Memory B cell (primary cell): ENCODE measurements around the gene IGFL2.
"Not testable (repeated sequence)": the region's sequence is repeated elsewhere in the genome, so short reads cannot be mapped to it uniquely, and the experiment has no call there.

Experiments used
- ATAC-seq: fragments of 150-1000 bp; cut with Tn5 transposase; 2 replicates; pipeline ENCODE4 v1.10.0; 2021; ENCODE audit warnings: low read depth, mild to moderate bottlenecking, moderate library complexity
- DNase-seq, 2 donors: peaks; one replicate each; pipeline ENCODE4 v3.0.0; 2022; ENCODE audit warnings: low spot score in 2 of 2
- H3K27ac Mint-ChIP-seq: one replicate; pipeline ENCODE4 v1.8.0; 2022; ENCODE audit warnings: mild to moderate bottlenecking, moderate library complexity, mixed read lengths
- H3K27me3 Mint-ChIP-seq: one replicate; pipeline ENCODE4 v1.8.0; 2022; ENCODE audit warnings: mixed read lengths
- H3K36me3 Mint-ChIP-seq: one replicate; pipeline ENCODE4 v1.8.0; 2022; ENCODE audit warnings: mild to moderate bottlenecking, mixed read lengths
- H3K4me1 Mint-ChIP-seq: one replicate; pipeline ENCODE4 v1.8.0; 2022; ENCODE audit warnings: mixed read lengths
- H3K4me3 Mint-ChIP-seq: one replicate; pipeline ENCODE4 v1.8.0; 2022; ENCODE audit warnings: mild to moderate bottlenecking, moderate library complexity, mixed read lengths
- H3K9me3 Mint-ChIP-seq: one replicate; pipeline ENCODE4 v1.8.0; 2022; ENCODE audit warnings: mixed read lengths

Gene IGFL2

DNA sequence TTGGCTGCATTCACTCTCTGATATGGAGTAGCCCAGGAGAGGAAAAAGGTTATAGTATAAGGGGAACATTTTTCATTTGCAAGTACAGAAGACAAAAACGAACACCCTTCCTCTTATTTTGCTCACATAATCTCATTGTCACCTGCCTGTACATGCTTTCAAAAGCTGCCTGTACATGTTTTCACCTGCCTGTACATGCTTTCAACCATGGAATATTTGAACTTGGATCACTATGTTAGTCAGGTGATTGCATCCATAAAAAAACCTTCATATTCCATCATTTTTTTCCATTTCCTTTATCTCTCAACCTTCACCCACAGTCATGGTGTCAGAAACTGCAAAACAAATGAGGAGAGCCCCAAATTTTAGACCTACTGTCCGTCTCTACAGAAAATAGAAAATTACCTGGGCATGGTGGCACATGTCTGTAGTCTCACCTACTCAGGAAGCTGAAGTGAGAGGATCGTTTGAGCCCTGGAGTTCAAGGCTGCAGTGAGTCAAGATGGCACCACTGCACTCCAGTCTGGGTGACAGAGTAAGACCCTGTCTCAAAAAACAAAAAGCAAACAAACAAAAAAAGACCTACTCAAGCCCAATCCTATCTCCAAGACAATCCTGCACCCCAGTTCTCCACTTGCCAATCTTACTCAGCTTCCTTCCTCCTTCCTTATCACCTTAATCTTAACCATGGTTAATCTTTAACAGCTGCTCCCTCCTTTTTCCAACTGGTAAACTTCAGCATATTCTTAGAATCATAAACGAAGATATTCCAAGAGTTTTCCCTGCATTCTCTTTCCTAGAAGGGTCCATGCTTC lies 11.6 kb downstream of the IGFL2 start:
- Mint-ChIP-seq H3K9me3 (peaks cover 21% of the 10 kb centered on the region), H3K4me1 (no peaks in the 10 kb centered on the region), H3K27me3 (peaks cover 20% of the 10 kb centered on the region), H3K36me3 (peaks cover 4% of the 10 kb centered on the region), H3K4me3 (no peak overlapping the region), H3K27ac (no peak overlapping the region)
- ATAC-seq: no peak
- no peak for DNase-seq

DNA sequence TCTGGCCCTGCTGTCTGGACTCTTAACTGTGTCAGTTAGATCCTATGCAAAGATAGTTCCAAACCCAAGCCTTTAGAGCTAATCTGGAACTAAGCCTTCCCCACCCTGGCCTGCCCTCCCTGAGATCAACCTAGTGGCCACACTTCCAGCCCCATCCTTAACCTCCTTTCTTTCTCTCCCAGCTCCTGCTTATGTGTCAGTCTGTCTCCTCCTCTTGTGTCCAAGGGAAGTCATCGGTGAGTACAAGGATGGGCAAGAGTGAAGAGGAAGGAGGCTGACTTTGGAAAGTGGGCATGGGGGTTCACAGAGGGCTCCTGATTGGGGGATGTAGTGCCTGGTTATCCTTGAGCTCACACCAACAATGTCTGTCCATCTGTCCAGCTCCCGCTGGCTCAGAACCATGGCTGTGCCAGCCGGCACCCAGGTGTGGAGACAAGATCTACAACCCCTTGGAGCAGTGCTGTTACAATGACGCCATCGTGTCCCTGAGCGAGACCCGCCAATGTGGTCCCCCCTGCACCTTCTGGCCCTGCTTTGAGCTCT lies 12.3 kb downstream of the IGFL2 start:
- Mint-ChIP-seq H3K27ac (no peak overlapping the region), H3K4me3 (no peak overlapping the region), H3K9me3 (peaks cover 21% of the 10 kb centered on the region), H3K4me1 (no peaks in the 10 kb centered on the region), H3K27me3 (peaks cover 20% of the 10 kb centered on the region), H3K36me3 (peaks cover 4% of the 10 kb centered on the region)
- DNase-seq: no peak
- ATAC-seq: no peak

DNA sequence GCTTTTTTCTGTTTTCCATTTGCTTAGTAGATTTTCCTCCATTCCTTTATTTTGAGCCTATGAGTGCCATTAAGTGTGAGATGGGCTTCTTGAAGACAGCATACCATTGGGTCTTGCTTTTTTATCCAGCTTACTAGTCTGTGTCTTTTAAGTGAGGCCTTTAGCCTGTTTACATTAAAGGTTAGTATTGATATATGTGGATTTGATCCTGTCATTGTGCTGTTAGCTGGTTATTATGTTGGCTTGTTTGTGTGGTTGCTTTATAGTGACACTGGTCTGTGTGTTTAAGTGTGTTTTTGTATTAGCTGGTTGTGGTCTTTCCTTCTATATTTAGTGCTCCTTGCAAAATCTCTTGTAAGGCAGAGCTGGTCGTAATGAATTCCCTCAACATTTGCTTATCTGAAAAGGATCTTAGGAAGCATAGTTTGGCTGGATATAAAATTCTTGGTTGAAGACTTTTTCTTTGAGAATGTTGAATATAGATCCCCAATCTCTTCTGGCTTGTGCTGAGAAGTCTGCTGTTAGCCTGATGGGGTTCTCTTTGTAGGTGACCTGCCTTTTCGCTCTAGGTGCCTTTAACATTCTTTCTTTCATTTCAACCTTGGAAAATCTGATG lies 13.7 kb downstream of the IGFL2 start:
- not testable (repeated sequence) for H3K4me3 Mint-ChIP-seq, ATAC-seq, H3K27ac Mint-ChIP-seq, H3K4me1 Mint-ChIP-seq, DNase-seq, H3K36me3 Mint-ChIP-seq
- H3K9me3 Mint-ChIP-seq: peaks cover 21% of the 10 kb centered on the region
- H3K27me3 Mint-ChIP-seq: peaks cover 18% of the 10 kb centered on the region

DNA sequence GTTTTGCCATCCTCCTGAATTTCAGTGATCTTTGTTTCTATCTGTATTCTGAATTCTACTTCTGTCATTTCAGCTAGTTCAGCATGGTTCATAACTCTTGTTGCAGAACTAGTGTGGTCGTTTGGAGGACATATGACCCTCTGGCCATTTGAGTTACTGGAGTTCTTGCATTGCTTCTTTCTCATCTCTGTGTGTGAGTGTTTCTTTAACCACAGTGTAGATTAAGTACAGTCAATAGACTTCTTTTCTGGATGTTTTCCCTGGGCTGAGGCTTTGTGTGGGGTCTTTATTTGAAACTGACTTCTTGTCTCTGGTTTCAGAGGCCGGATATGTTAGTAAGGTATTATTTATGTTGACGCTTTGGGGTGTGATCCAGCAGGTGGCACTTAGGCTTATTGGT lies 14.7 kb downstream of the IGFL2 start:
- Mint-ChIP-seq H3K36me3 (peaks cover 4% of the 10 kb centered on the region), H3K4me1 (no peaks in the 10 kb centered on the region), H3K27ac (no peak overlapping the region), H3K27me3 (peaks cover 22% of the 10 kb centered on the region), H3K4me3 (no peak overlapping the region), H3K9me3 (peaks cover 21% of the 10 kb centered on the region)
- DNase-seq: no peak
- no peak for ATAC-seq

DNA sequence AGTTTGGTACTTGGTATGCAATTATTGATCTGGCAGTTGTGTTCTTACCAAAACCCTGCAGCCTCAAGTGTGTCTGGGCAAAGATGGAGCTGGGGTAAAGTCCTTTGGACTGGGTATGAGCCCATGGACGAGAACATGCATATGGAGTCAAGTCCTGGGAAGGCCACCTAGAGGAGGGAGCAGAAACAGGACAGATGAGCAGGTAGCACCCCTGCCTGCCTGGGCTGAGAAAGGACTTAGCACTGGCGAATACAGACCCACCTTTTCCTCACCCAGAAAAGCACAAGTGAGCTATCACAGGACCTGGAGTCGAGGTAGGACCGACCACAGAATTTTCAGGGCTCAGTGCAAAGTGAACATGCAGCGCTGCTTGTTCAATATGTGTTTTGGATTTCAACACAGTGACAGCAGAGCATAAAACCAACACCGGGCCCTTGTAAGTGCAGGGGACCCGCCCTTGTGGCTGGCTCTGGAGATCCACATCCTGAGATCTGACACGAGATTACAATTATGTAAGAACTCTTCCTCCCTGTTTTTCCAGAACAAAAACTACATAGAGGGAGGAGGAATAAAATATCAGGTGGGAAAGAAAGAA lies 25.9 kb downstream of the IGFL2 start:
- DNase-seq (no peak), ATAC-seq (no peak)
- Mint-ChIP-seq H3K9me3 (peaks cover 15% of the 10 kb centered on the region), H3K27me3 (peaks cover 7% of the 10 kb centered on the region), H3K36me3 (no peaks in the 10 kb centered on the region), H3K4me3 (no peak overlapping the region), H3K27ac (no peak overlapping the region), H3K4me1 (peaks cover 2% of the 10 kb centered on the region)

DNA sequence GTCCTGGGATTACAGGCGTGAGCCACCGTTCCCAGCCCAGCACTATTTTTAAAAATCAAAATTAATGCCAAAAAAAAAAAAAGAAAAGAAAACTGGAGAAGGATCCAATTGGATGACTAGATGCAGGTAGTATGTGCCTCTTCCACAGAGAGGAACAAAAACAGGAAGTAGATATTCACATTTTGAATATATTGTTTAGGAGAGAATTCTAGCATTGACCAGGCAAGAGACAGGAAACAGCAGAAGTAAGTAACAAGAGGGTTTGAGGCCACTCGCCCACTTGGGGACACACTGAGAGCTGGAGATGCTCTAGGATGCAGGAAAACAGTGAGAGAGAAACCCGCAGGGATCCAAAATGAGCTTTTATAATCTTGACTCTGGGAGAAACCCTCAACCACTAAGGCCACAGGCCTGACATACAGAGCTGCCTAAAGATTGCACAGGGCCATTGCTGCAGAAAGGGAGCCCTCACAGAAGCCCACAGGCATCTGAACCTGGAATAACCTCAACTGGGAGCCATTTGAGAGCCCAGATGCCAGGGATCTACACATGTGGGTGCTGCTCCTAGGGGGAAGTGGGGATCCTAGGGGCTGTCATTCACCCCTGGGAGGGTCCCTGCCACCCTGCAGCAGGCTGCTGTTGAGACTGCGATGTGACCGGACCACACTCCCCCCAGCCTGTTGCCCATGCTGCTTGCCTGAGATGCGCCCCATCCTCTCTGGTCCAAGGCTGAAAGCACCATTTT lies 28.2 kb downstream of the IGFL2 start:
- ATAC-seq (no peak), DNase-seq (no peak)
- H3K4me1 Mint-ChIP-seq: peaks cover 2% of the 10 kb centered on the region
- no peak overlapping the region for H3K4me3 Mint-ChIP-seq
- peaks cover 5% of the 10 kb centered on the region for H3K9me3 Mint-ChIP-seq
- H3K27me3 Mint-ChIP-seq: peaks cover 8% of the 10 kb centered on the region
- H3K27ac Mint-ChIP-seq: no peak overlapping the region
- H3K36me3 Mint-ChIP-seq: no peaks in the 10 kb centered on the region

DNA sequence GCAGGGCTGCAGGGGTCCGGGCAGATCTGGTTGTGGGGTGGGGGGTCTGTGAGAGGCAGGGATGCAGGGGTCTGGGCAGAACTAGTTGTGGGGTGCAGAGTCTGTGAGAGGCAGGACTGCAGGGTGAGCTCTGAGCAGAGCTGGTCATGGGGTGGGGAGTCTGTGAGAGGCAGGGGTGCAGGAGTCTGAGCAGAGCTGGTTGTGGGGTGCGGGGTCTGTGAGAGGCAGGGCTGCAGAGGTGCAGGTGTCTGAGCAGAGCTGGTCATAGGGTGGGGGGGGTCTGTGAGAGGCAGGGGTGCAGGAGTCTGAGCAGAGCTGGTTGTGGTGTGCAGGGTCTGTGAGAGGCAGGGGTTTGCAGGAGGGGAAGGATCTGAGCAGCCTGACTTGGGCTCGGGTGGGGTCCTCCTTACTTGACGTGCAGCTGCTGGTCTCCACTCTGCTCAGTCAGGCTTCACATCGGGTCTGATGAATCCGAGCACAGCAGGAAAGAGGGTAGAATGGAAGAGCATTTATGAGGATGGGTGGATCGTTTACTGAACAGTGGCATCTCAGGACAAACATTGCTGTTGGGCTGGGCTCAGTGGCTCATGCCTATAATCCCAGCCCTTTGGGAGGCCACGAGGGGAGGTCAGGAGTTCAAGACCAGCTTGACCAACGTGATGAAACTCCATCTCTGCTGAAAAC lies 31.2 kb downstream of the IGFL2 start:
- Mint-ChIP-seq H3K27ac (no peak overlapping the region), H3K36me3 (no peaks in the 10 kb centered on the region), H3K4me1 (peaks cover 2% of the 10 kb centered on the region), H3K27me3 (peaks cover 10% of the 10 kb centered on the region), H3K9me3 (peaks cover 1% of the 10 kb centered on the region), H3K4me3 (no peak overlapping the region)
- DNase-seq (no peak), ATAC-seq (no peak)

DNA sequence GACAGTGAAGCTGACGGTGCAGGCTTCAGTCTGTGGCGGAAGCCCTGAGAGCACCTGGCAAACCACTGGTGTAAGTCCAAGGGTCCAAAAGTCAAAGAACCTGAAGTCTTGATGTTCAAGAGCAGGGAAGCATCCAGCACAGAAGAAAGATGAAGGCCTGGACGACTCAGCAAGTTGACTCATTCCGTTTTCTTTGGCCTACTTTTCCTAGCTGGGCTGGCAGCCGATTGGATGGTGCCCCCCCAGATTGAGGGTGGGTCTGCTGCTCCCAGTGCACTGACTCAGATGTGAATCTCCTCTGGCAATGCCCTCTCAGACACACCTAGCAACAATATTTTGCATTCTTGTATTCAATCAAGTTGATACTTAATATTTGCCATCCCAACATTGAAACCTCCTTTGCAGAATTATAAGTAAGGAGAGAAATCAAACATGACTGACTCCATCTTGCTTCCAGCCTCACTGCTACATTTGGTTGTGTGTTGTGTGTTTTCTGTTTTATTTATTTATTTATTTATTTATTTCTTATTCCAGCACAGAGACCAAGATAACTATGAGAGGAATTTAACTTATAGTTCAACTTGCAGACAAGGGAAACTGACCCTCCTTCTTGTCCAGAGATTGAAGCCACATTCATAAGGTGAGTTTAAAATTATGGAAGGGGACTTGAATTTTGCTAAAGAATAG lies 32.8 kb downstream of the IGFL2 start:
- Mint-ChIP-seq H3K27ac (no peak overlapping the region), H3K4me1 (peaks cover 8% of the 10 kb centered on the region), H3K27me3 (peaks cover 10% of the 10 kb centered on the region), H3K9me3 (peaks cover 3% of the 10 kb centered on the region), H3K4me3 (no peak overlapping the region), H3K36me3 (no peaks in the 10 kb centered on the region)
- DNase-seq: no peak
- no peak for ATAC-seq

DNA sequence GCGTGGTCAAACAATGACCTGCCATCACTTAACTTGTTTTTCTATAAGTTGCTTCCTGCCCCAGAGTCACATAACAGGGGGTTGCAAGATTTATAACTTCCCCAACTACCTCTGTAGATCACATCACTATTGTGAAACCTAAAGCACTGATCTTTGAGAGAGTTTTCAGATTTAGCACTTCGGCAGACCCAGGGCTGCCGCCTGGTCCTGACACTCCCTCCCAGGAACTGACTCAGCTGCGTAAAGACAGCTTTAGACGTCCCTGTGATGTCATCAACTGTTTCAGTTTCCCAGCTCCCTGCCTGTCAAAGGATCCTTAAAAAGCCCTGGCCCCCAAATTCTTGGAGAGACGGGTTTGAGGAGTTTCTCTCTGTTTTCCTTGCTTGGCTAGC lies 33.3 kb downstream of the IGFL2 start:
- Mint-ChIP-seq H3K27me3 (peaks cover 10% of the 10 kb centered on the region), H3K36me3 (no peaks in the 10 kb centered on the region), H3K9me3 (peaks cover 3% of the 10 kb centered on the region), H3K4me3 (no peak overlapping the region), H3K27ac (no peak overlapping the region), H3K4me1 (peaks cover 6% of the 10 kb centered on the region)
- no peak for ATAC-seq
- no peak for DNase-seq

DNA sequence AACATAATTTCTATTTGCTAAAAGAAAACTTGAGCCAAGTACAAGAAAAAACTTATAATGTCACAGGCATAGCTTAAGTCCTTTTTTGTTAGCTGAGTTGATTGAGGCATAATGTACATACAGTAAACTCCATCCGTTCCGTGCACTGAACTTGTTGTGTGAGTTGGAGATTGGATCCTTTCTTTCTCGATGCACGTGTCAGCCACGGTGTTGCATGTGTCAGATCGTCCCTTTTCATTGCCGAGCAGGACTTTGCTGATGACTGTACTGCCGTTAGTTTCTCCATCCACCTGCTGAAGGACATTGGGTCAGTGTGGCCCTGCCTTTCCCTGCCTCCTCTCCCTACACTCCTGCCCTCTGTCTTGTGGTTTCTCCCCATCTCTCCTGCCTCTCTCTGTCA lies 34.4 kb downstream of the IGFL2 start:
- H3K4me3 Mint-ChIP-seq: no peak overlapping the region
- peaks cover 6% of the 10 kb centered on the region for H3K4me1 Mint-ChIP-seq
- H3K36me3 Mint-ChIP-seq: no peaks in the 10 kb centered on the region

DNA sequence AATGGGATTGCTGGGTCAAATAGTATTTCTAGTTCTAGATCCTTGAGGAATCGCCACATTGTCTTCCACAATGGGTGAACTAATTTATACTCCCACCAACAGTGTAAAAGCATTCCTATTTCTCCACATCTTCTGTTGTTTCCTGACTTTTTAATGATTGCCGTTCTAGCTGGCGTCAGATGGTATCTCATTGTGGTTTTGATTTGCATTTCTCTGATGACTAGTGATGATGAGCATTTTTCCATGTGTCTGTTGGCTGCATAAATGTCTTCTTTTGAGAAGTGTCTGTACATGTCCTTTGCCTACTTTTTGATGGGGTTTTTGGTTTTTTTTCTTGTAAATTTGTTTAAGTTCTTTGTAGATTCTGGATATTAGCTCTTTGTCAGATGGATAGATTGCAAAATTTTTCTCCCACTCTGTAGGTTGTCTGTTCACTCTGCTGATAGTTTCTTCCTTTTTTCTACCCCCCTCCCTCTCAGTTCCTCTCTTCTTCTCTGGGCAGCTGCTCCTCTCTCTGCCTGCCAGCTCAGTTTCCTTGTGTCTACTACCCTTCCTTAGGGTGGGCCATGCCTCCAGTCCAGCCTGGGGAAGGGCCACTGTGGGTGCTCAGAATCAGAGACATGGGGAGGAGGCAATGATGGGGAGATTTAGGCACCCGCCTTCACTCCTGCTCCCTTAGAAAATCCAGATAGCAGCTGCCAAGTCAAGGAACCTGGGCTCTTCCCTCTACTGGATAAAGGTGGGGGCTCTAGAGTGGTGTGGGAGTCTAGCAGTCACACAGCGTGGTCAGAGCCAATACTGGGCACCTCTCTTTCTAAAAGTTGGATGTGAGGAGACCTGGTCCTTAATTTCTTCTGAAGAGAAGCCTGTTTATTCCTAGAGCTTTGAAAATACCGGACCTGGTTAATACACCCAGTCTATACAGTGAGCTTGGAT lies 37.0 kb downstream of the IGFL2 start:
- H3K9me3 Mint-ChIP-seq, H3K4me1 Mint-ChIP-seq, DNase-seq, H3K36me3 Mint-ChIP-seq, H3K27me3 Mint-ChIP-seq, H3K27ac Mint-ChIP-seq: not testable (repeated sequence)
- H3K4me3 Mint-ChIP-seq: peak overlapping the region; percentile 56
- peak; percentile 73 for ATAC-seq

More for the DNA sequence above, 34.4 kb downstream of the IGFL2 start:
- DNase-seq: no peak
- Mint-ChIP-seq H3K27ac (no peak overlapping the region), H3K27me3 (peaks cover 10% of the 10 kb centered on the region), H3K9me3 (peaks cover 3% of the 10 kb centered on the region)
- no peak for ATAC-seq

DNA sequence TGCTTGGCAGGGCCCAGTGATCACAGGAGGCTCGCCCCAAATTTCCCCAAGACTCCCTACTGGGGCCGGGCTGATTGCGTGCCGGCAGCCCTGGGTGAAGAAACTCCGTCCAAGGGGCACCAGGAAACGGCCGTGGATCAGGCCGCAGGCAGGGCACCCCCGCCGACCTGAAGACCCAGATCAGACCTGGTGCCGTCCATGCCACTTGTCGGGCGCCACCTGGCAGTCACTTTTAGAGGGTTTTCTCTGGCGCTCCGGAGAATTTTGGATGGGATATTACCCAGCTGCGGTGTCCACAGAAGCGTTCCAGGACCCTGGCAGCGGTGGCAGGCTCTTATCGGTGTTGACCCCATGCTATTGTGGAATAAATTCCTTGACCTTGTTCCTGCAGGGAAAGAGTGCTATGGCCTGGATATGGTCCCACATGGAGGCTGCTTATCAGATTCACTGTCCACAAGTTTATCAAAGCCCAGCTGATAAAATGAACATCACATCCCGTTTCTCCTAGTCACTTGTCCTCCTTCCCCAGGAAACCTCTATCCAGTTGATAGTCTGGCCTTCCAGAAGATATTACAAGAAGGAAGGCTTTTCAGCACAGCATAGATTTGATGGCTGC lies 38.2 kb downstream of the IGFL2 start:
- ATAC-seq (no peak), DNase-seq (no peak)
- Mint-ChIP-seq H3K27ac (no peak overlapping the region), H3K36me3 (no peaks in the 10 kb centered on the region), H3K4me3 (no peak overlapping the region), H3K27me3 (peaks cover 15% of the 10 kb centered on the region), H3K9me3 (peaks cover 3% of the 10 kb centered on the region), H3K4me1 (peaks cover 6% of the 10 kb centered on the region)
